ENCODE measurements around the gene CLOCK. TPM values are rescaled to one million over a fixed set of nuclear protein-coding genes. Genes with fewer than 3 reads are reported as not detected.

CLOCK gene
- total RNA-seq, 1 donor from 2014 or later, result 35.9 TPM

DNA sequence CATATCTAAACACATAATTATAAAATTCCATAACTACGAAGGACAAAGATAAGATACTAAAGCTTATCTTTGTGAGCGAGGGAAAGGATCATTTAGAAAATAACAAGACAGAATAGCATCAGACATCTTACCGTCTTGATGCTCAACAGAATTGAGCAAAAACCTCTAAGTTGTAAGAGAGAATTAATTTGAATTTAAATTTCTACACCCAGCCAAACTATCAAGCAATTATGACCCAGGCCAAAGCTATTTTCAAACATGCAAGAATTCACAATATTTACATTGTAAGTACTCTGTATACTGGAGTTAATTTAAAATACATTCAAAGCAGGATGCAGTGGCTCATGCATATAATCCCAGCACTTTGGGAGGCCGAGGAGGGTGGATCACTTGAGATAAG is 16.5 kb downstream of the CLOCK start:
- Histone ChIP-seq H4K20me1 (ENCODE audit: low read depth) (no peaks in the 10 kb centered on the region), H3K79me2 (ENCODE audit: low read depth) (peaks cover 95% of the 10 kb centered on the region), H3F3A (ENCODE audit: low read depth) (no peaks in the 10 kb centered on the region), H2AFZ (replicated peaks) (no peak overlapping the region), H3K9ac (no peak overlapping the region), H3K27me3 (no peaks in the 10 kb centered on the region), H3K9me3 (ENCODE audit: low read depth) (peaks cover 9% of the 10 kb centered on the region), H3K27ac (no peak overlapping the region), H3K36me3 (no peaks in the 10 kb centered on the region), H3K4me1 (no peaks in the 10 kb centered on the region), H3K4me2 (no peak overlapping the region), H3K4me3 (no peak overlapping the region)
- Mint-ChIP-seq H3K36me3 (peaks cover 41% of the 10 kb centered on the region), H3K4me1 (no peaks in the 10 kb centered on the region), H3K9me3 (peaks cover 55% of the 10 kb centered on the region), H3K27me3 (ENCODE audit: insufficient read depth, low read depth) (no peaks in the 10 kb centered on the region), H3K4me3 (no peak overlapping the region), H3K27ac (no peak overlapping the region)
- no peak for DNase-seq (ENCODE audit: low spot score)
- TF ChIP-seq EZH2 (IDR thresholded peaks at IDR 0.05), result no peak
- TF ChIP-seq, protein P1, sequence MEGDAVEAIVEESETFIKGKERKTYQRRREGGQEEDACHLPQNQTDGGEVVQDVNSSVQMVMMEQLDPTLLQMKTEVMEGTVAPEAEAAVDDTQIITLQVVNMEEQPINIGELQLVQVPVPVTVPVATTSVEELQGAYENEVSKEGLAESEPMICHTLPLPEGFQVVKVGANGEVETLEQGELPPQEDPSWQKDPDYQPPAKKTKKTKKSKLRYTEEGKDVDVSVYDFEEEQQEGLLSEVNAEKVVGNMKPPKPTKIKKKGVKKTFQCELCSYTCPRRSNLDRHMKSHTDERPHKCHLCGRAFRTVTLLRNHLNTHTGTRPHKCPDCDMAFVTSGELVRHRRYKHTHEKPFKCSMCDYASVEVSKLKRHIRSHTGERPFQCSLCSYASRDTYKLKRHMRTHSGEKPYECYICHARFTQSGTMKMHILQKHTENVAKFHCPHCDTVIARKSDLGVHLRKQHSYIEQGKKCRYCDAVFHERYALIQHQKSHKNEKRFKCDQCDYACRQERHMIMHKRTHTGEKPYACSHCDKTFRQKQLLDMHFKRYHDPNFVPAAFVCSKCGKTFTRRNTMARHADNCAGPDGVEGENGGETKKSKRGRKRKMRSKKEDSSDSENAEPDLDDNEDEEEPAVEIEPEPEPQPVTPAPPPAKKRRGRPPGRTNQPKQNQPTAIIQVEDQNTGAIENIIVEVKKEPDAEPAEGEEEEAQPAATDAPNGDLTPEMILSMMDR (IDR thresholded peaks at IDR 0.05), result no peak
- TF ChIP-seq EZH2phosphoT487 (IDR thresholded peaks at IDR 0.05), result no peak

DNA sequence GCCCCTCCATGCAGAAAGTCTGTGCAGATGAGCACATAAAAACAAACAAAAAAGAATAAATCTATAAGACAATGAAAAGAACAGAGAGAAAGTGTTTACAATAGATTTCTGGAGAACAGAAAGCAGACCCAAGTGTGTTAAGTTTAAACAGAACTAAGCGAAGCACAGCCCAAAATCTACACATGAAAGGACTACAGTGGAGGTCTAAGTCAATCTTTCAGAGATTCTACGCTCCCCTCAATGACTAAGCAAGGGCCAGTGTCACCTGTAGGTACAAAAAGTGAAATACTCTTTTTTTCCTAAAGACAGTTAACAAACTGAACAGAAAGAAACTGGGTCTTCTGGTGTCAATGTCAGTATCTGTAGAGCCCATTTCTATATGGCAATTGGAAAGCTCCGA is 18.2 kb downstream of the CLOCK start:
- H3K36me3 ChIP-seq, result no peaks in the 10 kb centered on the region
- H3K79me2 ChIP-seq (ENCODE audit: low read depth), result peaks cover 95% of the 10 kb centered on the region
- H3K4me1 ChIP-seq, result no peaks in the 10 kb centered on the region
- H3K9me3 ChIP-seq (ENCODE audit: low read depth), result peaks cover 3% of the 10 kb centered on the region
- H3K4me3 ChIP-seq, result no peak overlapping the region
- no peak overlapping the region for H3K4me2 ChIP-seq
- peaks cover 2% of the 10 kb centered on the region for H3K27me3 Mint-ChIP-seq (ENCODE audit: insufficient read depth, low read depth)
- no peaks in the 10 kb centered on the region for H3K27me3 ChIP-seq
- H2AFZ ChIP-seq (replicated peaks), result no peak overlapping the region
- H3K27ac ChIP-seq, result no peak overlapping the region
- peaks cover 49% of the 10 kb centered on the region for H3K9me3 Mint-ChIP-seq
- H3K9ac ChIP-seq, result no peak overlapping the region
- H4K20me1 ChIP-seq (ENCODE audit: low read depth), result no peaks in the 10 kb centered on the region
- no peaks in the 10 kb centered on the region for H3K4me1 Mint-ChIP-seq
- DNase-seq (ENCODE audit: low spot score), result no peak
- H3K4me3 Mint-ChIP-seq, result no peak overlapping the region
- no peaks in the 10 kb centered on the region for H3F3A ChIP-seq (ENCODE audit: low read depth)
- TF ChIP-seq EZH2phosphoT487 (IDR thresholded peaks at IDR 0.05) (no peak), EZH2 (IDR thresholded peaks at IDR 0.05) (no peak)
- TF ChIP-seq, protein P1 (IDR thresholded peaks at IDR 0.05), result no peak
- no peak overlapping the region for H3K27ac Mint-ChIP-seq
- H3K36me3 Mint-ChIP-seq, result peaks cover 38% of the 10 kb centered on the region

DNA sequence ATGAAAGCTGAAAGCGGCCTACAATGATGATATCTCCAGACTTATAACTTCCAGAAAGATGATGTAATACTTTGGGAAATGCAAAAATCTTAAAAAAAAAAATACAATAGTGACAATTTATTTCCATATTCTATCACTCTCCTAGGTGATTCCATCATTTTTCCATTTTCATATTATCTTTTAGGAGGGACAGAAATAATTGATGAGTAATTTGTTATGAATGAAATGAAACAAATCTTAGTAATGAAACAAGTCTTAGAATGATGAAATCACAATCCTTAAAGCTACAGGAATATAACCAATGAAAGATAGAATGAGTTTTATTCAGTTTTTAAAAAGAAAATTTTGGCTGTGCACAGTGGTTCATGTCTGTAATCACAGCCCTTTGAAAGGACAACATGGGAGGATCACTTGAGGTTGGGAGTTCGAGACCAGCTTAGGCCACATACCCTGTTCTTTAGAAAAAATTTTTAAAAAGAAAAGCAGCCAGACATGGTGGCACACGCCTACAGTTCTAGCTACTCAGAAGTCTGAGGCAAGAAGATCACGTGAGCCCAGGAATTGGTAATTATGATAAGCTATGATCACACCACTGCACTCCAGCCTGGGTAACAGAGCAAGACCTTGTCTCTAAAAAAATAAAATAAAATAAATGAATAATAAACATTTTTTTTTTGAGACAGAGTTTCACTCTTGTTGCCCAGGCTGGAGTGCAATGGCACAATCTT is 21.7 kb downstream of the CLOCK start:
- H4K20me1 ChIP-seq (ENCODE audit: low read depth), result no peaks in the 10 kb centered on the region
- Mint-ChIP-seq H3K4me3 (no peak overlapping the region), H3K4me1 (no peaks in the 10 kb centered on the region), H3K9me3 (peaks cover 31% of the 10 kb centered on the region), H3K27me3 (ENCODE audit: insufficient read depth, low read depth) (peaks cover 2% of the 10 kb centered on the region), H3K27ac (no peak overlapping the region), H3K36me3 (peaks cover 31% of the 10 kb centered on the region)
- H3K27ac ChIP-seq, result no peak overlapping the region
- H3K36me3 ChIP-seq, result no peaks in the 10 kb centered on the region
- no peak overlapping the region for H3K4me2 ChIP-seq
- no peaks in the 10 kb centered on the region for H3K27me3 ChIP-seq
- no peak for DNase-seq (ENCODE audit: low spot score)
- TF ChIP-seq EZH2phosphoT487 (IDR thresholded peaks at IDR 0.05) (no peak), EZH2 (IDR thresholded peaks at IDR 0.05) (no peak)
- TF ChIP-seq, protein P1 (IDR thresholded peaks at IDR 0.05), result no peak
- peaks cover 3% of the 10 kb centered on the region for H3K9me3 ChIP-seq (ENCODE audit: low read depth)
- no peak overlapping the region for H3K9ac ChIP-seq
- no peaks in the 10 kb centered on the region for H3F3A ChIP-seq (ENCODE audit: low read depth)
- no peaks in the 10 kb centered on the region for H3K4me1 ChIP-seq
- H2AFZ ChIP-seq (replicated peaks), result no peak overlapping the region
- no peak overlapping the region for H3K4me3 ChIP-seq
- peaks cover 87% of the 10 kb centered on the region for H3K79me2 ChIP-seq (ENCODE audit: low read depth)

Data from neural progenitor cell (in vitro differentiated cells).